Uterus (tissue), 2 donors: ENCODE measurements around the gene TACR1.

Experiments
- CTCF ChIP-seq, 4 experiments: fragments of 200-600 bp in 2 of 4; fragments of 450-650 bp in 2 of 4; sonication (generic) in 2 of 4; IDR thresholded peaks; one replicate each; pipeline ENCODE4 v1.5.1; 2016 to 2019; ENCODE audit warnings: antibody characterized with exemption in 4 of 4, mild to moderate bottlenecking in 2 of 4, moderate library complexity in 1 of 4
- POLR2A ChIP-seq, 2 donors: fragments of 450-650 bp; IDR thresholded peaks; one replicate each; pipeline ENCODE4 v1.6.1; 2016; ENCODE audit warnings: antibody characterized with exemption in 2 of 2, mild to moderate bottlenecking in 1 of 2, moderate library complexity in 1 of 2

- TF ChIP-seq CTCF (IDR thresholded peaks at IDR 0.05) (no peak), POLR2A (IDR thresholded peaks at IDR 0.05) (no peak)
These were observed 6.8 kb downstream of the TACR1 start for GRCh38 chr2:75192496-75192895.
